ENCODE results near the gene ECE1.

The ECE1 gene

GRCh38 chr1:21331752-21332478, 41.7 kb upstream of the ECE1 start:
- ATAC-seq (ENCODE audit: low read depth) (no peak), DNase-seq (ENCODE audit: low spot score in 2 of 2) (no peak)
- H3K36me3 Mint-ChIP-seq: peaks cover 3% of the 10 kb centered on the region
- H3K27ac Mint-ChIP-seq: peak overlapping the region; percentile 93
- no peaks in the 10 kb centered on the region for H3K9me3 Mint-ChIP-seq
- peaks cover 59% of the 10 kb centered on the region for H3K4me1 Mint-ChIP-seq
- no peaks in the 10 kb centered on the region for H3K27me3 Mint-ChIP-seq
- H3K4me3 Mint-ChIP-seq: no peak overlapping the region

- peaks cover 3% of the 10 kb centered on the region for H3K36me3 Mint-ChIP-seq
- no peaks in the 10 kb centered on the region for H3K9me3 Mint-ChIP-seq
Observed at GRCh38 chr1:21330544-21330943, 40.3 kb upstream of the ECE1 start.

GRCh38 chr1:21329209-21329844, 39.1 kb upstream of the ECE1 start:
- peaks cover 3% of the 10 kb centered on the region for H3K36me3 Mint-ChIP-seq
- H3K4me3 Mint-ChIP-seq: peak overlapping the region; percentile 32
- DNase-seq (ENCODE audit: low spot score in 2 of 2) (no peak), ATAC-seq (ENCODE audit: low read depth) (no peak)
- no peaks in the 10 kb centered on the region for H3K9me3 Mint-ChIP-seq
- peaks cover 58% of the 10 kb centered on the region for H3K4me1 Mint-ChIP-seq
- H3K27ac Mint-ChIP-seq: peak overlapping the region; percentile 88
- H3K27me3 Mint-ChIP-seq: no peaks in the 10 kb centered on the region

More at GRCh38 chr1:21330544-21330943, 40.3 kb upstream of the ECE1 start:
- no peak for DNase-seq (ENCODE audit: low spot score in 2 of 2)
- H3K4me1 Mint-ChIP-seq: peaks cover 57% of the 10 kb centered on the region
- H3K27ac Mint-ChIP-seq: peak overlapping the region; percentile 48
- no peaks in the 10 kb centered on the region for H3K27me3 Mint-ChIP-seq
- H3K4me3 Mint-ChIP-seq: peak overlapping the region; percentile 25
- ATAC-seq (ENCODE audit: low read depth): no peak

GRCh38 chr1:21327566-21328323, 37.5 kb upstream of the ECE1 start:
- Mint-ChIP-seq H3K4me1 (peaks cover 60% of the 10 kb centered on the region), H3K27me3 (no peaks in the 10 kb centered on the region), H3K27ac (peak overlapping the region; percentile 92), H3K4me3 (no peak overlapping the region), H3K9me3 (no peaks in the 10 kb centered on the region), H3K36me3 (peaks cover 3% of the 10 kb centered on the region)
- ATAC-seq (ENCODE audit: low read depth) (no peak), DNase-seq (ENCODE audit: low spot score in 2 of 2) (no peak)

- Mint-ChIP-seq H3K36me3 (peaks cover 3% of the 10 kb centered on the region), H3K9me3 (no peaks in the 10 kb centered on the region), H3K4me1 (peaks cover 59% of the 10 kb centered on the region), H3K4me3 (no peak overlapping the region), H3K27ac (peak overlapping the region; percentile 92), H3K27me3 (no peaks in the 10 kb centered on the region)
- ATAC-seq (ENCODE audit: low read depth) (no peak), DNase-seq (ENCODE audit: low spot score in 2 of 2) (no peak)
Observed at GRCh38 chr1:21326861-21327344, 36.6 kb upstream of the ECE1 start.

- Mint-ChIP-seq H3K27ac (peak overlapping the region; percentile 92), H3K9me3 (no peaks in the 10 kb centered on the region), H3K4me1 (peaks cover 57% of the 10 kb centered on the region), H3K27me3 (no peaks in the 10 kb centered on the region), H3K4me3 (peak overlapping the region; percentile 59), H3K36me3 (peaks cover 3% of the 10 kb centered on the region)
- ATAC-seq (ENCODE audit: low read depth): peak; percentile 17
- DNase-seq (ENCODE audit: low spot score in 2 of 2): no peak
Observed at GRCh38 chr1:21325731-21326387, 35.6 kb upstream of the ECE1 start.

- peaks cover 3% of the 10 kb centered on the region for H3K36me3 Mint-ChIP-seq
- peak; percentile 87 for ATAC-seq (ENCODE audit: low read depth)
- DNase-seq (ENCODE audit: low spot score in 2 of 2): peak; percentile 57 to 60
- peaks cover 55% of the 10 kb centered on the region for H3K4me1 Mint-ChIP-seq
- H3K27me3 Mint-ChIP-seq: no peaks in the 10 kb centered on the region
- peak overlapping the region; percentile 92 for H3K27ac Mint-ChIP-seq
- peak overlapping the region; percentile 59 for H3K4me3 Mint-ChIP-seq
- H3K9me3 Mint-ChIP-seq: no peaks in the 10 kb centered on the region
Observed at GRCh38 chr1:21325231-21325718, 35.0 kb upstream of the ECE1 start.

GRCh38 chr1:21324368-21325141, 34.3 kb upstream of the ECE1 start:
- Mint-ChIP-seq H3K36me3 (peaks cover 3% of the 10 kb centered on the region), H3K9me3 (no peaks in the 10 kb centered on the region), H3K27ac (peak overlapping the region; percentile 92), H3K27me3 (no peaks in the 10 kb centered on the region), H3K4me1 (peaks cover 56% of the 10 kb centered on the region), H3K4me3 (peak overlapping the region; percentile 59)
- DNase-seq (ENCODE audit: low spot score in 2 of 2) (no peak), ATAC-seq (ENCODE audit: low read depth) (peak; percentile 47)

GRCh38 chr1:21323091-21323490, 32.8 kb upstream of the ECE1 start:
- ATAC-seq (ENCODE audit: low read depth): no peak
- H3K4me3 Mint-ChIP-seq: no peak overlapping the region
- peaks cover 47% of the 10 kb centered on the region for H3K4me1 Mint-ChIP-seq
- H3K36me3 Mint-ChIP-seq: peaks cover 2% of the 10 kb centered on the region
- no peak for DNase-seq (ENCODE audit: low spot score in 2 of 2)
- no peaks in the 10 kb centered on the region for H3K9me3 Mint-ChIP-seq
- no peaks in the 10 kb centered on the region for H3K27me3 Mint-ChIP-seq
- H3K27ac Mint-ChIP-seq: peak overlapping the region; percentile 92

- peaks cover 2% of the 10 kb centered on the region for H3K36me3 Mint-ChIP-seq
- peak overlapping the region; percentile 43 for H3K4me3 Mint-ChIP-seq
- peaks cover 47% of the 10 kb centered on the region for H3K4me1 Mint-ChIP-seq
- ATAC-seq (ENCODE audit: low read depth): no peak
- peak overlapping the region; percentile 92 for H3K27ac Mint-ChIP-seq
- no peaks in the 10 kb centered on the region for H3K9me3 Mint-ChIP-seq
- H3K27me3 Mint-ChIP-seq: no peaks in the 10 kb centered on the region
- DNase-seq (ENCODE audit: low spot score in 2 of 2): no peak
Observed at GRCh38 chr1:21322681-21323016, 32.4 kb upstream of the ECE1 start.

- Mint-ChIP-seq H3K9me3 (no peaks in the 10 kb centered on the region), H3K4me3 (no peak overlapping the region)
Observed at GRCh38 chr1:21321963-21322680, 31.9 kb upstream of the ECE1 start.

GRCh38 chr1:21320410-21321108, 30.3 kb upstream of the ECE1 start:
- Mint-ChIP-seq H3K36me3 (peaks cover 5% of the 10 kb centered on the region), H3K4me1 (peaks cover 42% of the 10 kb centered on the region), H3K4me3 (no peak overlapping the region), H3K9me3 (no peaks in the 10 kb centered on the region), H3K27me3 (no peaks in the 10 kb centered on the region), H3K27ac (peak overlapping the region; percentile 7)
- DNase-seq (ENCODE audit: low spot score in 2 of 2) (no peak), ATAC-seq (ENCODE audit: low read depth) (no peak)

More at GRCh38 chr1:21321963-21322680, 31.9 kb upstream of the ECE1 start:
- Mint-ChIP-seq H3K27ac (peak overlapping the region; percentile 92), H3K27me3 (no peaks in the 10 kb centered on the region), H3K4me1 (peaks cover 44% of the 10 kb centered on the region), H3K36me3 (peaks cover 2% of the 10 kb centered on the region)
- DNase-seq (ENCODE audit: low spot score in 2 of 2) (no peak), ATAC-seq (ENCODE audit: low read depth) (no peak)

Data from memory B cell (primary cell).